HG02852 (cell line): ENCODE results near the gene ITSN1.

Experiments used
- ATAC-seq: cut with Tn5 transposase; IDR thresholded peaks from one replicate; pipeline ENCODE4 v1.9.1; 2021; ENCODE audit warnings: mild to moderate bottlenecking, moderate library complexity; ENCODE audit not compliant: unreplicated experiment

ITSN1 gene

DNA sequence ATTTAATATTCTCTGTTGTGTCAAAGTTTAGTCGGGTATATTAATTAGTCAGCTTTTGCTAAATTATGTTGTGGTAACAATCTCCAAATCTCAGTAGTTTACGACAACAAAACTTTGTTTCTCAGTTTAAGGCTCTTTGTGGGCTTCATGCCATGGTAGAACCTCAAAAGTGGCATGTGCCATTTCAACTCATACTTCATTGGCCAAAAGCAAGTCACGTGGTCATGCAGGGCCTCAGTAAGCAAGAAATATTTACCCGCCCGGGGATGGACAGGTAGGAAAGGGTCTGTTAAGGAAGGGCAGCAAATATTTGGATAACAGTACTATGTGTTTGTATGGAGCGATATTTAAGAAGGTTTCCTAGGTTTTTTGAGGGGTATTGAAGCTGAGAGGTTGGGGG lies 38.6 kb downstream of the ITSN1 start:
- ATAC-seq = no peak

DNA sequence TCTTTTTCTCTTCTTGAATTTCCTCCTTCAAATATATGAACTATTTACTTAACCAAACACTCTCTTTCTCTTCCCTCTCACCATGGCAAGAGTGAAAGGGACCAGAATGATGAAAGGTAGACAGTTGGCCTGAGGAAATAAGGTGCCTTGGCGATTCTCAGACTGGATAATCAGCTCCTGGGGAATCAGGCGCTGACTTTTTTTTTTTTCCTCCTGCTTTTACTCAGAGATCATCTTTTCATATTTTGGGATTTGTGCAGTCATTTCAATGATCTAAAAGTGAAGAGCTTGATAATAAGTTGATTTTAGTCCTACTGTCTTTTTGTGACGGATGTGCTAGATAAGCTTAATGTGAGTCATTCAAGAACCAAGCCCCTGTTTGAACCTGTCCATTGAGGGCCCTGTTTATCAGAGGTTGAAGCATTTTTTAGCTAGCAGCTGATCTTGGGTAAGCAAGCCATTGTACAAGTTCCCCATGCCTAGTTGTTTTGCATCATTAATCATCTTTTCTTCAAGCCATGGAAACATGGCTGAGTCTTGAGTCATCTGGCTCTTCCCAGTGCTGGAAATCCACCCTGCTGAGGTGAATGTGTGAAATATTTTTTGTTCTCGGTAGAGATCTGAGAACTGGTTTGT lies 40.8 kb downstream of the ITSN1 start:
- no peak for ATAC-seq

DNA sequence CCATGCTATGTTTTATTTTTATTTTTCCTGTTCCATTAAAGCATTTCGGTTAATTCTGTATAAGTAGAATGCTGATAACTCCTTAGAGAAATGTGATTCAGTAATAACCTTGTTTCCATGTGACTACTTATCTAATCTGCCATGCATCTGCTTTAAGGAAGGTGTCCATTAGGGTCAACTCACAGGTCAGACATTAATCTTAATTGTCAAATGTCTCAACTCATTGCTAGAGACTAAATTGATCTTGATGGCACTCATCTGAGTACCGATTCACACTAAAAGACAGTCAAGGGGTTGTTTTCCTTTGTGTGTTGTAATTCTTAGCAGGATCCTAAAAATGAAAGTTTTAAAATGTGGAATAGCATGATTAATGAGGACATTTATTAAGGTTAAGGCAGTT lies 41.8 kb downstream of the ITSN1 start:
- no peak for ATAC-seq

DNA sequence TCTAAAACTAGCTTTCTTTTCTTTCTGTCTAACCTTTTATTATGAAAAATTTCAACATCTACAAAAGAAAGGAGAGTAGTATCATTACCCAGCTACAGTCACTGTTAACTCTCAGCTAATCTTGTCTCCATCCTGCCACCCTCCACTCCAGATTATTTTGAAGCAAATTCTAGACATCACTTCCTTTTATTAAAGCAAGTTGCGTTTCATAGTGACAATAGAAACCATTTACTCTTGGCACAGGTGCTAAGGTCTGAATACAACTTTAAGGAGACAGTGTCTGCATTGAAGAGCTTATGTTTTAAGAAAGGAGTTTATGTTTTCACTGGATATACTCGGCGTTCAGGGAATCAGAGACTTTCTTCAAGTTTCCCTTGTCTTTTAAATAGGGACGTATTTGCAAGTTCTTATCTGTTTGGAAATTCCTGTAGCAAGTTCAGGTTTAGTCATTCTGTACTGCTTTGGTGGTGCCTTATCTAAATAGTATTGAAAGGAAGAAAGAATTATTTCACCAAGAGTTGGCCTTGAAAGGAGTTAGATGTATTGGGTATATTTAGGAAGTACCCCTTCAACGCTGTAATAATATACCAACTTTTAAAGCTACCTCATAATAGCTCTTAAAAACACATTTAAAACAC lies 42.7 kb downstream of the ITSN1 start:
- ATAC-seq = no peak

DNA sequence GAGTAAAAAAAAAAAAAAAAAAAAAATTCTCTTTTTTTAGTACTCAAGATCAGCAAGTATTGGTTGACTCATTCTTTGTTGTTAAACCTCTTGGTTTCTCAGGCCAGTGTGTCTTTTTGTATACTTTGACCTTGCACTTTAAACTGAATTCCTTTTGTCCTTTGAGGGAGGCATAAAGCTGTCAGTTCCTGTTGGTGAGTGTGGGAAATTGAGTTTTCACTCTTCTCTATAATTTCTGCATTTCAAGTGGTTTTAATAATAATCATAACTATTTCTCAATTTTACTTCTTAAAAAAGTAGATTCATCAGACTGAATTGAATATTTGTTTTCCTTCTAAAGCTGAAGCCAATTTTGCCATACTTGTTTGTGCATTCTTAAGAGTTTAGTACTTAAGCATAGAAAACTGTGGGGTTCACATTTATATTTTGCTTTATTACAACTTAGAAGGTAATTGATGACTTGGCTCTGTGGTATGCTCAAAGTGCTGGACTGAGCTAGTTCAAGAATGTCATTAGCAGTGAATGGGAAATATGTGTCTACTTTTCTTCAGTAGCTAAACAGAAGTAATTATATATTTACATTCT lies 43.4 kb downstream of the ITSN1 start:
- no peak for ATAC-seq

DNA sequence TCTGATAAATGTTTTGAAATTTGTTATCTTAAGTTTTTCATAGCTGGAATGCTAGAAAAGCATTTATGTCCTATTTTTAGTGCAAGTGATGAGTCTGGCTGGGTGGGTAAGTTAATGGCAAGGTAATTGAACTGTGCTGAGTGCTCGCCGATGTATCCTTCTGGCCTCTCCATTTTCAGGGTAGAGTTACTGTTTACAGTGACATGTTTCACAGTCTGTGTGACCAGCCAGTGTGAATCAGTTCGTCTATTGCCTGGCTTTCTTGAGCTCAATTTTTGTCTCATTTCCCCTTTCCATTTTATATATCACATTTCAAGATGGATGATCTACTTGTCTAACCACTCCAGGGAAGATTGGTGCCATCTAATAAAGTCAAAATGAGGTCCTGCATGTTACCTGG lies 44.1 kb downstream of the ITSN1 start:
- ATAC-seq = no peak

DNA sequence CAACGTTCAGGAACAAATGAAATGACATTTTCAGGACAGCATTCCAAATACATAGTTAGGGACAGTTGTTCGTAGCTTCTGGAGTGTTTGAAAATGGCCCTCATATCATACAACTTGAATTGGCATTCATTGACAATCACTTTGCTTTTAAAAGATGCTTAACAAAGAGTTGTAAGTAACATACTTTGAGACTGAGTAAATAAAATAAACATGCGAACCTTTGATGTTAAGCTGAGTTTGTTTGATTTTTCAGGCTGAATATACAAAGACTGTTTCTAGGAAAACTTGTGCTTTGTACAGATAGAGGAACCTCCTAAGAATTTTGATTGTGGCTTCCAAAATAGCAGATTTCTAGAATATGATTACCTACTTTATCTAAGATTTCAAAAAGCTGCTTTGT lies 45.3 kb downstream of the ITSN1 start:
- ATAC-seq = no peak

DNA sequence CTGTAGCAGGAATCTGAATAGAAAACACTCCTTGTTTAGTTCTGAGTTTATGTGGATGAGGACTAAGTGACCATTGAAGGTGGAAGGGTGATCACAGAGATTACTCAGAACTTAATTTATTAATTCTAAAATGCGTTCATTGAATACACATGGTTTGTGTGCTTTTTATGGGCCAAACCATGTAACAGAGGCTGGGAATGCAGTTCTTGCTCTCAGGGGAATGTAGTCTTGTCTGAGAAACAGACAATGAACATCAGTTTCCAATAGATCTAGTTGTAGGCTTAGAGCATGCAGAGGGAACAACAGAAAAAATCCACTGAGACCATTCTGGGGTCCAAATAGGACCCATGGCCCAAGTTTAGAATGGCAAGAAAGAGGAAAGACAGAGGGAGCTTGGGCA lies 46.1 kb downstream of the ITSN1 start:
- ATAC-seq = no peak

DNA sequence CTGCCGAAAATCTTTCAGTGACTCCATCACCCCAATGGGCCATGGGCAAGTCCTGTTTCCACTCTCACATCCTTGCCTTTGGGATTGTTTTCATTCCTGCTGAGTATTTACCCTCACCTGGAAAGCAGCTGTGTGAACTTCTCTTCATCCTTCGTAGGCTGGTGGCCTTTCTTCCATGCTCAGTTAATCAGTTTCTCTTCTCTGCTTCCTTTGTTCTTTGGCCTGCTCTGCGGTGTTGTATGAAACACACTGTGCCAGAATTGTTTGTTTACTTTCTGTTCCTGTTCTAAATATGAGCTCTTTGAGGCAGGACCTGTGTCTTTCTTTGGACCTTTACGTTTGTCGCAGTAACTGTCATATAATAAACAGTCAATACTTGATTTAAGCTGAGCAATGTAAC lies 48.6 kb downstream of the ITSN1 start:
- ATAC-seq = no peak

DNA sequence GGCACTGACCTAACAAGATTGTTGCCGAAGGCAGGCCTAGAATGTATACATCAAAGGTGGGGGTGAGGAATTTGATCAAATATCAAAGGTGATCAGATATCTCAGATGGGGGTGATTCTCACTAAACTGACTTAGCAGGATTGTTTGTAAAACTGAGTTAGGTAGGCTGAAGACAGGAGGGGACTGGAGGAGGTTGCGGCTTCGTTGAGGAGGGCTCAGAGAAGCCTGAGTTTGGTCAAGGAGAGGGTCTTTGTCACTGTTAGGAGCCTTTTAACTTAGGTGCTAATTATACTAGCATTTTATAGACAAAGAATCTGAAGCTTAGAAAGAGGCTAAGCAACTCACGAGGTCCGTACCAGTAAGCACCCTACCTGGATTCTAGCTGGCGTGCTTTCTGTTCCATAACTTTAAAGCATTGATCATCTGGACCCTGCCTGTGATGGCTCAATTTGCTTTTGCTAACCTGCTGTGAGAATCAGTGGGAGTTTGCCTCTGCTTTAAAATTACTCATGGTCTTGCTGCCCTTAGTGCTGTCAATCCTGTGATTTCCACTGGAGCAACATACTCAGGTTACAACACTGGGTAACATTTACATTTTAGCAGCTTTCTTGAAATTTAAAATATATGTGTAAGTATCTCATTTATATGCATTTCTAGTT lies 49.8 kb downstream of the ITSN1 start:
- no peak for ATAC-seq

DNA sequence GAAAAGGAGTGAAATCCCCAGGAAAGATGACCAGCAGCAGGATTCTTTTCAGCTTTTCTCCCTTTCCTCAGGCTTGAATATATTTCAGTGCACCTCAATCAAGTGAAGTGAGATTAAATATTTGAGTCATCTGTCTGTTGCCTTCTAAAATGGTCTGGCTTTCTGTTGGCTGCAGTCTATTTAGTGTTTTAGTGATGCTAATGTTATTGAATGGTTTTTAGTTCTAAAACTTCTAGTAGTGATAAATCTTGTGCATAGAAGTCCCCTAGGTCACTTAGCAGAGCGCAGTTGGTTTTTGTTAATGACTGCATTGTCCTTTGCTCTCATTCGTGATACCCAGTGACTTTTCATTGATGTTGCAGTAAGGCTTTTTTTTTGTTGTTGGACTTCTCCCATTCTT lies 53.5 kb downstream of the ITSN1 start:
- no peak for ATAC-seq

DNA sequence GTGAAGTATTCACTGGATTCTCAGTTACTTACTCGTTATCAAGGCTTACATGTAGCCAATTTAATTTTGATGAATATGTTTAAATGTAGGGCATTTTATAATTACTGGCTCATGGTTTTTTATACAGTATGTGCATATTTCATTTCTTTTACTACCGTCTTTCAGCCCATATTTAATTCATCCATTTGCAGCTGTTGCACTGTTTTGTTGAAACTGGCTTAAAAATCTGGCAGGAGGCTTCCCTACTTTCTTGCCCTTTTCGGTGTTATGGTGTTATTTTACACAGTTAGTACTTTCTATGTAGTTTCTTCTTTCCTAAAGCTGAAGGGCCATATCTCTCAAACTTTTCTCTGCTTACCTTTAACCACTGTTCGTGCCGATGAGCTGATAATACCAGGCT lies 54.2 kb downstream of the ITSN1 start:
- ATAC-seq = no peak

DNA sequence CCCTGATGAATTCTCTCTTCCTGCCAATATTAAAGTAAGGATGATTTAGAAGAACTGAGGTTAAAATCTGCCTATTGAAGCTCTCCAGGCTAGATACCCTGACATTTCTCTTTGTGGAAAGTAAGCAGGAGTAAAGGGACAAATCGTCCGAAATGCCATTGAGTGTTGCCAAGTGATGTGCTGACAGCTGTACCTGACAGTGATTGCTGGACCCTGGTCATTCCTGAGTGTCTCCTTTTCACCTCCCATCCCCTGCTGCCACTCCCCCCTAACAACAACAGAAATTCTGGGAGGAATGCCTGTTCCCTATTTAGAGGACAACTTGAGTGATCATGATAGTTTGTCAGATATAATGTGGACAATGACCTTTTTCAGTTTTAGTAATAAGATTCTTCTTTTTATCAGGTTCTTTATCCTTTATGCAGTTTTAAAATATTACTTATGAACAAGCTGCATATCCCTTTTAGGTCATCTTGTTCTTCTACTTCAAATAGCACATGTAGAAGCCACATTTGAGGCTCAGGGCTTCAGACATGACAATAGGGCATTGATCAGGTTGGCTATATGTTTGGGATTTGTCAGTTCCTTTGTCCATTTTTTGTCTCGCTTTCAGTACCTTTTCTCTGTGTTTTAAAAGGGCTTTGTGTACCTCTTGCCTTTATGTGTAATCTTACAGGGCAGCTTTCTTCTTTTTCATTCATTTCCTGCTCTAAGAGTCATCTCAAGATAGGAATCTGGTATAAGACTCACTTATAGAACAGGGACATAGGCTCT lies 56.0 kb downstream of the ITSN1 start:
- ATAC-seq = no peak

DNA sequence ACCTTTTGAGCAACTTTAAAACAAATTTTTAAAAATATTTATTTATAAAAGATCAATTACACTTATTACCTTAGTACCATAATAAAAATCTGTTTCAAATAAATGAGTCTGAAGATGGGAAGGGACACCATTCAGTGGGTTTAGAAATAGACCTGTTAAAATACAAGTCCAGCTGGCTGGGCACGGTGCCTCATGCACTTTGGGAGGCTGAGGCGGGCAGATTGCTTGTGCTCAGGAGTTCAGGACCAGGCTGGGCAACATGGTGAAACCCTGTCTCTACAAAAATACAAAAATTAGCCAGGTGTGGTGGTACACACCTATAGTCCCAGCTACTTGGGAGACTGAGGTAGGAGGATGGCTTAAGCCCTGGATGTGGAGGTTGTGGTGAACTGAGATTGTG lies 57.0 kb downstream of the ITSN1 start:
- no peak for ATAC-seq

DNA sequence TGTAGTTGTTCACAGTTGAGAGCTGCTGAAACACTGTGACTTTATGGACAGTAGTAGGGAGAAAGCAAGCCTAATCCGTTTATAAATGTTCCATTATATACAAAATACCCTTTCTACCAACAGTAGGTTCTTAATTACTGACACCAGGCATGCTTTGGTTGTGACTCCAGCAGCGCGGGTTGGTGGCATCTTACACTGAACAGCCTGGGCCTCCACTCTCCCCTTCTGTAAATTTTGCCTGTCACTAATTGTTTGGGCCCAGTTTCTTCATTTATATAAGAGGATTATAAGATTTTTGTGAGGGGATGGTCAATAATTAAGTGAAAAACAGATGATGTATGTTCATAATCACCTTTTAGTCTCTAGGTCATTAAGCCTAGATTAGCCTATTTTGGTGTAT lies 58.2 kb downstream of the ITSN1 start:
- no peak for ATAC-seq

DNA sequence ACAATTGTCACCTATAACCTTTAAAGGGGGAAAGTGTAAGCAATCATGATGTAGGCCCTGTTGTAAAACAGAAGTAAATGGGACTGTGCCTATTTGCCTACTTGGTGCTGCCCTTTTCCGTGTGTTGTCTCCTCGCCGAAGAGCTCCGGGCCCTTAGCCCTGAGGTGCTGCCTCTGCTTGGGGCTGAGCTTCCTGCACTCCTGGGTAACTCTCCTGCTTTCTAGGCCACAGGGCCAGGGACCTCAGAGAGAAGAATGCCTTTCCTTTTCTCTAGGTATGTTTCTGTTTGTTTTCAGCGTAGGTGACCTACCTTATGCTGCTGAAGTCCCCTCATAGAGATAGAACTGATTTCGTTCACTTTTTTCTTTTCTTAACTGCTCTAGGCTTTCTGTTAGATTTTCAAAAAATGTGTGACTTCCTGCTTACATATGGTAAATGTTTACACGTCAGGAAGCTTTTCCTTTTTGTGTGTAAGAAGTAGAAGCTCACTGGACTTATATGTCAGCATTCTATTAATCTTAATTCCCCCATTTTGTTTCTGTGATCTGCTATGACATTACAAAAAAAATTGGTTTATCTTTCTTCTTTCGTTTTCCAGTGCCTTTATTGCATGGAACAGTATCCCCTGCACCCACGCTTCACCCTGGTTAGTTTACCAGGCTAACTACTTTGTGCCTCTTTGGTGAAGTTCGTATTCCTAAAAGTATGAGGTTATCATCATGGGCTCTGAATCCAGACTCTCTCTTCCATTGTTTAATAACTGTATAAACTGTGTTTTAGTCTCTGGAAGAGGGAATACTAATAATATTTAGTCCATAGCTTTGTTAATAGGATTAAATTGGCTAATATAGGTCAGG lies 61.7 kb downstream of the ITSN1 start:
- ATAC-seq = no peak

DNA sequence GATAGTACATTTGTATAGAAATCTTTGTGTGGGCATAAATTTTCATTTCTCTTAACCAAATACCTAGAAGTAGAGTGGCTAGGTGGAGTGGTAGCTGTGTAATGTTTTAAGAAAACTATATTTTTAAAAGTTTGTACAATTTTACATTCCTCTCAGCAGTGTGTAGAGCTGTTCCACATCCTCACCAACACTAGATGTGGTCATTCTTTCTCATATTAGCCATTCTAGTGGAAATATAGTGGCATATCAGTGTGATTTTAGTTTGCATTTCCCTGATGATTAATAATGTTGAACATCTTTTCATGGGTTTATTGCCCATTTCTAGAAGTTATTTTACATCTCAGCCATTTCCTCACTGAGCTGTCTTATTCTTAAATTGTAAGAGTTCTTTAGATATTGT lies 65.5 kb downstream of the ITSN1 start:
- ATAC-seq = no peak

DNA sequence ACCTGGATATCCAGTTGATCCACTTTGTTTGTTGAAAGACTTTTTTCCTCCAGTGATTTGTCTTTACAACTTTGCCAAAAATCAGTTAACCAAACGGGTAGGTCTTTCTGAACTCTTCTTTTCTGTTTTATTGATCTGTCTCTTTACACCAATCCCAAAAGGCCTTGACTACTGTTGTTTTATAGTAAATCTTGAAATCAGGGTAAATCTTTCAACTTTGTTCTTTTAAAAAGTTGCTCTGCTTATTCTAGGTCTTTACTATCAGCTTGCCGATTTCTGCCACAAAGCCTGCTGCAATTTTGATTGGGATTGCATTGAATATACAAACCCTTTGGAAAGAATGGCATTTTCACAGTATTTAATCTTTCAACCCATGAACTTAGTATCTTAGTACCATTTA lies 66.6 kb downstream of the ITSN1 start:
- no peak for ATAC-seq

DNA sequence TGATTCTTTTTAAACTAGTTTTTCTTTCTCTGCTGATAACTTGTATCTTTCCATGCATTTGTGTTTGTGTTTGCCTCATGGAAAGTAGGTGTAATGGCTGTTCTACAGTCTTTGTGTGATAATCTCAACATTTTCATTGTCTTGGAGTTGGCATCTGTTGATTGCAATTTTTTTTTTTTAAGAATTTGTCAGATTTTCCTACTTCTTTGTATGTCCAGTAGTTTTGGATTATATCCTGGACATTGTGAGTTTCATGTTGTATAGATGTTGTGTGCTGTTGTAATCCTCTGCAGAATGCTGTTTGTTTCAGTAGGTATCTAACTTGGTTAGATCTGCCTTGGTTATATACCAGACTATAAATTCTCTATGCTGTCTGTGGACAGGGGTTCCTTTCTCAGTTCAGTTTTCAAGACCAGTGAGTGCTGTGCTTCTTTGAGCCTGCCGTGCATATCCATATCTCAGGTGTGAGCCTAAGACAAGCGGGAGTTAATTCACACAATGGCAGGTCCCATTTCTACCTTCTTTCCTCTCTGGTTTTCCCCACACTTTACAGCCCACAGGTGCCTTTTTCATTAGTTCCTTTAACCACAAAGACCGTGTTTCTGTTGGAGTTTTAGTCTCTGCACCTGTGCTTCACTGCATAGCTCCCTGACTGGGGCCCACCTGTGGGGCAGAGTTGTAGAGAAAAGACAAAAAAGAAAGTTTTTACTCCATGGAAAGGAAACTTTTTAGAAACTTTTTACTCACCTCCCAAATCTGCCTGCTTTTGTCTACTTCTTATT lies 69.9 kb downstream of the ITSN1 start:
- ATAC-seq = no peak

DNA sequence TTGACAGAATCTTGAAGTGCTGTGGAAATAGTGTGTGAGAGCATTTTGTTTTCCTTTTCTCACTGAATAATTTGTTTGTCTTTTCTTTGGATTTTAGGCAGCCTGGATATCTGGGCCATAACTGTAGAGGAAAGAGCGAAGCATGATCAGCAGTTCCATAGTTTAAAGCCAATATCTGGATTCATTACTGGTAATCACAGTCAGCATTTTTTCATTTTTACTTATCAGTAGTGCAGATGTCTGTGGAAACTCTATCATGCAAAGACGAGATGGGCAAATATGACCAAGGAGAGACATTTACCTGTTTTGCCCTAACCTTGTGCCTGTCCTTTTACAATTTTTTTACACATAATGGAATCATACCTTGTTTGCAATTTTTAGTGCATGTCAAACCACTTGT lies 78.8 kb downstream of the ITSN1 start:
- no peak for ATAC-seq
